ENCODE data around the gene KDM4F. TPM values are rescaled to one million over a fixed set of nuclear protein-coding genes. Genes with fewer than 3 reads are reported as not detected.
"Not testable (repeated sequence)": the region's sequence is repeated elsewhere in the genome, so short reads cannot be mapped to it uniquely, and the experiment has no call there.

Gene KDM4F
- polyA plus RNA-seq, 1 donor from 2014 or later: not detected

DNA sequence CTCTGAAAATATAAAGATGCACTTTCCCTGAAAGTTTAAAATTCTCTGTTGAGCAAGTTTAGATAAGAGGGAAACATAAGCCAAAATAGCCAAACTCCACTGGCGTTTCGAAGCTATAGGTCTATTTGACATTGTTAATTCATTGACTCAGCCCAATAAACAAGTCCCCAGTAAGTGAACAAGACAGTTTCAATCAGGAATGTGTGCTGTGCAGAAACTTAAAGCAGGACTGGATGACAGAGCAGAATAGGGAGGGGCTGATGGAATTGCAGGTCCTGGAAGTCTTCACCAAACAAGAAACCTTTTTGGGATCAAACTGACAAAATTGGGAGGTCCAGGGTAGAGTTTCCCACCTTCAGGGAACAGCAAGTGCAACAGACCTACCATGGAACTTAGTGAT, 33.1 kb upstream of the KDM4F start:
- Histone ChIP-seq H3K4me3 (ENCODE audit: low read length) (no peak overlapping the region), H3K79me2 (replicated peaks; ENCODE audit: insufficient read depth, low read length) (no peaks in the 10 kb centered on the region), H3K27ac (ENCODE audit: low read length) (no peak overlapping the region), H3F3A (ENCODE audit: insufficient read depth, low read length, poor library complexity, severe bottlenecking) (no peaks in the 10 kb centered on the region), H2AFZ (ENCODE audit: low read depth, low read length) (no peak overlapping the region), H3K9me3 (ENCODE audit: low read length) (no peaks in the 10 kb centered on the region), H3K4me2 (ENCODE audit: low read length) (no peak overlapping the region), H3K36me3 (ENCODE audit: insufficient read depth, low read length) (no peaks in the 10 kb centered on the region), H3K9ac (ENCODE audit: low read length) (no peak overlapping the region), H4K20me1 (ENCODE audit: insufficient read depth) (no peaks in the 10 kb centered on the region), H3K27me3 (ENCODE audit: insufficient read depth, low read depth, low read length) (no peaks in the 10 kb centered on the region), H3K9me2 (ENCODE audit: insufficient read depth, low read length) (no peaks in the 10 kb centered on the region)
- TF ChIP-seq, protein P1, sequence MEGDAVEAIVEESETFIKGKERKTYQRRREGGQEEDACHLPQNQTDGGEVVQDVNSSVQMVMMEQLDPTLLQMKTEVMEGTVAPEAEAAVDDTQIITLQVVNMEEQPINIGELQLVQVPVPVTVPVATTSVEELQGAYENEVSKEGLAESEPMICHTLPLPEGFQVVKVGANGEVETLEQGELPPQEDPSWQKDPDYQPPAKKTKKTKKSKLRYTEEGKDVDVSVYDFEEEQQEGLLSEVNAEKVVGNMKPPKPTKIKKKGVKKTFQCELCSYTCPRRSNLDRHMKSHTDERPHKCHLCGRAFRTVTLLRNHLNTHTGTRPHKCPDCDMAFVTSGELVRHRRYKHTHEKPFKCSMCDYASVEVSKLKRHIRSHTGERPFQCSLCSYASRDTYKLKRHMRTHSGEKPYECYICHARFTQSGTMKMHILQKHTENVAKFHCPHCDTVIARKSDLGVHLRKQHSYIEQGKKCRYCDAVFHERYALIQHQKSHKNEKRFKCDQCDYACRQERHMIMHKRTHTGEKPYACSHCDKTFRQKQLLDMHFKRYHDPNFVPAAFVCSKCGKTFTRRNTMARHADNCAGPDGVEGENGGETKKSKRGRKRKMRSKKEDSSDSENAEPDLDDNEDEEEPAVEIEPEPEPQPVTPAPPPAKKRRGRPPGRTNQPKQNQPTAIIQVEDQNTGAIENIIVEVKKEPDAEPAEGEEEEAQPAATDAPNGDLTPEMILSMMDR (IDR thresholded peaks at IDR 0.05; ENCODE audit: poor library complexity, severe bottlenecking): no peak
- TF ChIP-seq, protein P2, sequence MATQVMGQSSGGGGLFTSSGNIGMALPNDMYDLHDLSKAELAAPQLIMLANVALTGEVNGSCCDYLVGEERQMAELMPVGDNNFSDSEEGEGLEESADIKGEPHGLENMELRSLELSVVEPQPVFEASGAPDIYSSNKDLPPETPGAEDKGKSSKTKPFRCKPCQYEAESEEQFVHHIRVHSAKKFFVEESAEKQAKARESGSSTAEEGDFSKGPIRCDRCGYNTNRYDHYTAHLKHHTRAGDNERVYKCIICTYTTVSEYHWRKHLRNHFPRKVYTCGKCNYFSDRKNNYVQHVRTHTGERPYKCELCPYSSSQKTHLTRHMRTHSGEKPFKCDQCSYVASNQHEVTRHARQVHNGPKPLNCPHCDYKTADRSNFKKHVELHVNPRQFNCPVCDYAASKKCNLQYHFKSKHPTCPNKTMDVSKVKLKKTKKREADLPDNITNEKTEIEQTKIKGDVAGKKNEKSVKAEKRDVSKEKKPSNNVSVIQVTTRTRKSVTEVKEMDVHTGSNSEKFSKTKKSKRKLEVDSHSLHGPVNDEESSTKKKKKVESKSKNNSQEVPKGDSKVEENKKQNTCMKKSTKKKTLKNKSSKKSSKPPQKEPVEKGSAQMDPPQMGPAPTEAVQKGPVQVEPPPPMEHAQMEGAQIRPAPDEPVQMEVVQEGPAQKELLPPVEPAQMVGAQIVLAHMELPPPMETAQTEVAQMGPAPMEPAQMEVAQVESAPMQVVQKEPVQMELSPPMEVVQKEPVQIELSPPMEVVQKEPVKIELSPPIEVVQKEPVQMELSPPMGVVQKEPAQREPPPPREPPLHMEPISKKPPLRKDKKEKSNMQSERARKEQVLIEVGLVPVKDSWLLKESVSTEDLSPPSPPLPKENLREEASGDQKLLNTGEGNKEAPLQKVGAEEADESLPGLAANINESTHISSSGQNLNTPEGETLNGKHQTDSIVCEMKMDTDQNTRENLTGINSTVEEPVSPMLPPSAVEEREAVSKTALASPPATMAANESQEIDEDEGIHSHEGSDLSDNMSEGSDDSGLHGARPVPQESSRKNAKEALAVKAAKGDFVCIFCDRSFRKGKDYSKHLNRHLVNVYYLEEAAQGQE (IDR thresholded peaks at IDR 0.05; ENCODE audit: borderline replicate concordance): no peak
- TF ChIP-seq TAF1 (IDR thresholded peaks at IDR 0.05; ENCODE audit: low read depth) (no peak), POLR2AphosphoS5 (IDR thresholded peaks at IDR 0.05) (no peak), EZH2 (IDR thresholded peaks at IDR 0.05; ENCODE audit: borderline replicate concordance, insufficient read depth, low read length, poor library complexity, severe bottlenecking) (no peak), SMC3 (conservative IDR thresholded peaks at IDR 0.05; ENCODE audit: poor library complexity) (no peak), EP300 (conservative IDR thresholded peaks at IDR 0.05; ENCODE audit: poor library complexity, severe bottlenecking) (no peak), RAD21 (conservative IDR thresholded peaks at IDR 0.05) (no peak), MXI1 (conservative IDR thresholded peaks at IDR 0.05; ENCODE audit: poor library complexity, severe bottlenecking) (no peak)

DNA sequence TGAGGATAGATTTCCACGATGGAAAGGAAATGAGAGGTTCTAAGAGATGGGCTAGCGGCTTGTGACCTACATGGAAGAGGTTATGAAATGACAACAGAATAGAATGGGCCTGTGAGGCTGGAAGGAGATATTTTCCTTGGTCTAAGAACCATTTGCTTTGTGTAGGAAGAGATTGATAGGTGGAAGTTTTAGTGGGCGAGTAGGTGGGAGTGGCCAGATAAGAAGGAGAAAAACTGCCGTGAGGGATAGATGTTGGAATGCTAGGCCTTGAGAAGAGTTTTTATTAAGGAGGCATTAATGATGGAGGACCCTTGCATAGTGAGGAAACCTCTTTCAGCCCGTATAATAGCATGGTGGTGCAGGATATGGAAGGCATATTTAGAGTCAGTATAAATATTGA, 27.8 kb upstream of the KDM4F start:
- not testable (repeated sequence) for H3K9me2 ChIP-seq (ENCODE audit: insufficient read depth, low read length); H3K27ac ChIP-seq (ENCODE audit: low read length)

DNA sequence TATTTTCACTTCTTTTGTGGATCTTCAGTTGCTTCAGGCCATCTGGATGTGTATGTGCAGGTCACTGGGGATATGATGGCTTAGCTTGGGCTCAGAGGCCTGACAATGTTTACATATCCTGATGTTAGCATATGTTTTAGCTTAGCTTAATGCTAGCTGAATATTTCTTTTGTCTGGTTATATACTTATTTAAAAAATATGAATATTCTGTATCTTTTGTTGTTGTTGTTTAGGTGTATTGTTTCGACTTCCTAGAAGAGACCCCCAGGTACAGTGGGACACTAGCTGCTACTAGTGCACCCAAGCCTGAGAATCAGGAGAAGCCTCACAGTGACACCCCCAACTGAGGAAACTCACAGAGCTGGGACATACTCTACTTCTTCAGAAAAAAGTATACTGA, 24.3 kb upstream of the KDM4F start, which contains the start of gene KDM4E:
Gene KDM4E, plus strand, starts transcription at position 301 of the 400 bp plus-strand sequence. CDS start 300 bp downstream, outside the sequence.
- no peak within 1 kb of the TSS for H3K27ac ChIP-seq (ENCODE audit: low read length)

More for the DNA sequence above, 27.8 kb upstream of the KDM4F start:
- H3K9me3 ChIP-seq (ENCODE audit: low read length); H3K4me2 ChIP-seq (ENCODE audit: low read length); H4K20me1 ChIP-seq (ENCODE audit: insufficient read depth); H3K79me2 ChIP-seq (replicated peaks; ENCODE audit: insufficient read depth, low read length); H3K4me3 ChIP-seq (ENCODE audit: low read length); H3F3A ChIP-seq (ENCODE audit: insufficient read depth, low read length, poor library complexity, severe bottlenecking); H3K9ac ChIP-seq (ENCODE audit: low read length); H3K27me3 ChIP-seq (ENCODE audit: insufficient read depth, low read depth, low read length); H3K36me3 ChIP-seq (ENCODE audit: insufficient read depth, low read length); H2AFZ ChIP-seq (ENCODE audit: low read depth, low read length): not testable (repeated sequence)

More for the DNA sequence above, 24.3 kb upstream of the KDM4F start, which contains the start of gene KDM4E:
- Histone ChIP-seq H3K9me3 (ENCODE audit: low read length) (no peaks in the 10 kb centered on the region), H3K4me2 (ENCODE audit: low read length) (no peak within 1 kb of the TSS), H3K27me3 (ENCODE audit: insufficient read depth, low read depth, low read length) (no peaks in the 10 kb centered on the region), H3K4me3 (ENCODE audit: low read length) (no peak within 1 kb of the TSS), H3K79me2 (replicated peaks; ENCODE audit: insufficient read depth, low read length) (no peaks in the 10 kb centered on the region), H3K9ac (ENCODE audit: low read length) (no peak within 1 kb of the TSS), H3F3A (ENCODE audit: insufficient read depth, low read length, poor library complexity, severe bottlenecking) (no peaks in the 10 kb centered on the region), H3K9me2 (ENCODE audit: insufficient read depth, low read length) (no peaks in the 10 kb centered on the region), H3K36me3 (ENCODE audit: insufficient read depth, low read length) (no peaks in the 10 kb centered on the region), H4K20me1 (ENCODE audit: insufficient read depth) (no peaks in the 10 kb centered on the region), H2AFZ (ENCODE audit: low read depth, low read length) (no peak within 1 kb of the TSS)
- TF ChIP-seq EZH2 (IDR thresholded peaks at IDR 0.05; ENCODE audit: borderline replicate concordance, insufficient read depth, low read length, poor library complexity, severe bottlenecking) (no peak), TAF1 (IDR thresholded peaks at IDR 0.05; ENCODE audit: low read depth) (no peak), EP300 (conservative IDR thresholded peaks at IDR 0.05; ENCODE audit: poor library complexity, severe bottlenecking) (no peak), POLR2AphosphoS5 (IDR thresholded peaks at IDR 0.05) (no peak), SMC3 (conservative IDR thresholded peaks at IDR 0.05; ENCODE audit: poor library complexity) (no peak), MXI1 (conservative IDR thresholded peaks at IDR 0.05; ENCODE audit: poor library complexity, severe bottlenecking) (no peak), RAD21 (conservative IDR thresholded peaks at IDR 0.05) (no peak)
- TF ChIP-seq, protein P2 (IDR thresholded peaks at IDR 0.05; ENCODE audit: borderline replicate concordance): no peak
- TF ChIP-seq, protein P1 (IDR thresholded peaks at IDR 0.05; ENCODE audit: poor library complexity, severe bottlenecking): no peak

Data from neural cell (in vitro differentiated cells).